Testis (tissue), 3 donors: ENCODE results near the gene LIMA1. TPM values are rescaled to one million over a fixed set of nuclear protein-coding genes. Genes with fewer than 3 reads are reported as not detected.

Experiments used
- DNase-seq: peaks from one replicate; pipeline ENCODE4 v3.0.0-alpha.2; 2019
- H3K27ac ChIP-seq, 2 donors: fragments of 200-600 bp; sonication (generic); one replicate each; pipeline ENCODE4 v1.5.1; 2019
- H3K27me3 ChIP-seq: fragments of 200-600 bp; sonication (generic); one replicate; pipeline ENCODE4 v1.5.1; 2019
- H3K36me3 ChIP-seq: fragments of 200-600 bp; sonication (generic); one replicate; pipeline ENCODE4 v1.5.1; 2017; ENCODE audit warnings: low read depth; ENCODE audit errors: missing control alignments
- H3K4me1 ChIP-seq: fragments of 200-600 bp; sonication (generic); one replicate; pipeline ENCODE4 v1.5.1; 2019
- H3K4me3 ChIP-seq, 2 donors: fragments of 200-600 bp; sonication (generic); one replicate each; pipeline ENCODE4 v1.5.1; 2017 to 2019
- H3K9me3 ChIP-seq: fragments of 200-600 bp; sonication (generic); one replicate; pipeline ENCODE4 v1.5.1; 2017
- POLR2A ChIP-seq: fragments of 450-650 bp; IDR thresholded peaks from one replicate; pipeline ENCODE4 v1.6.1; 2017; ENCODE audit warnings: antibody characterized with exemption, mild to moderate bottlenecking, moderate library complexity
- WGBS, 2 donors: methylation state at CpG; one replicate each; pipeline ENCODE4 v1.1.5; 2018; 5-methylcytosine and 5-hydroxymethylcytosine counted together
- intact Hi-C: fragments of 100-400 bp; cut with DNase I; formaldehyde crosslinking; loops from one replicate; pipeline ENCODE4 v1.15.1; 2023; ENCODE audit warnings: low total_unique reads
- polyA plus RNA-seq: library from polyadenylated mRNA; stranded (reverse); fragments of 350-450 nt; fragmentation: Illumina TruSeq; extraction: RNeasy Lipid Tissue Mini Kit (QIAGEN cat#74804); gene quantifications from one replicate; pipeline ENCODE4 v1.2.3, GENCODE V29; 2014; ENCODE audit warnings: low read depth, low replicate concordance; ENCODE audit not compliant: insufficient read depth
- total RNA-seq, 2 donors: library from RNA; depleted of rRNA; stranded (reverse); fragments of >200 nt; gene quantifications; one replicate each; pipeline ENCODE4 v1.2.3, GENCODE V29; 2016
- TF ChIP-seq, protein P1 (sequence below), 3 experiments: fragments of 450-650 bp in 2 of 3; fragments of 200-600 bp in 1 of 3; sonication (generic) in 1 of 3; IDR thresholded peaks; one replicate each; pipeline ENCODE4 v1.5.1; 2016 to 2019; ENCODE audit warnings: antibody characterized with exemption in 3 of 3, mild to moderate bottlenecking in 2 of 3, moderate library complexity in 1 of 3

Gene LIMA1
- total and polyA plus RNA-seq, 3 donors from 2014 or later = 37.8 to 42.8 (median 41.0) TPM

DNA sequence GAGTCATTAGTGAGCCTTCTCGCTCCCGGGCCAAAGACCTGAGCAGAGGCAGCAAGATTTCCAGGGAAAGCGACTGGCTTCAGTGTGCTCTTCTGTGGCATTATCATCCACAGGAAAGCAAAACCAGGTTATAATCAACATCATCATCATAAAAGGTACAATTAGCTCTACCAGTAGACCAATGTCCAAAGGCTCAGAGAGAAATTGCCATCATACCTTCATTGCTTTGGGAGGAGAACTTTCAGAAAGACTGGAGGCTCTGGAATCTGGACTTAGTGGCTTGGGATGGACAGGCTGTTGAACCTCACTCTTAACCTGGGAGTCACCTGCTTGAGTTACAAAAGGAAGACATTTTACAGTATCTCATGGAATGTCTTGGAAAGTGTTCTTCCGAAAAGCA lies 91.1 kb downstream of the LIMA1 start:
- no peak for TF ChIP-seq POLR2A
- TF ChIP-seq, protein P1, sequence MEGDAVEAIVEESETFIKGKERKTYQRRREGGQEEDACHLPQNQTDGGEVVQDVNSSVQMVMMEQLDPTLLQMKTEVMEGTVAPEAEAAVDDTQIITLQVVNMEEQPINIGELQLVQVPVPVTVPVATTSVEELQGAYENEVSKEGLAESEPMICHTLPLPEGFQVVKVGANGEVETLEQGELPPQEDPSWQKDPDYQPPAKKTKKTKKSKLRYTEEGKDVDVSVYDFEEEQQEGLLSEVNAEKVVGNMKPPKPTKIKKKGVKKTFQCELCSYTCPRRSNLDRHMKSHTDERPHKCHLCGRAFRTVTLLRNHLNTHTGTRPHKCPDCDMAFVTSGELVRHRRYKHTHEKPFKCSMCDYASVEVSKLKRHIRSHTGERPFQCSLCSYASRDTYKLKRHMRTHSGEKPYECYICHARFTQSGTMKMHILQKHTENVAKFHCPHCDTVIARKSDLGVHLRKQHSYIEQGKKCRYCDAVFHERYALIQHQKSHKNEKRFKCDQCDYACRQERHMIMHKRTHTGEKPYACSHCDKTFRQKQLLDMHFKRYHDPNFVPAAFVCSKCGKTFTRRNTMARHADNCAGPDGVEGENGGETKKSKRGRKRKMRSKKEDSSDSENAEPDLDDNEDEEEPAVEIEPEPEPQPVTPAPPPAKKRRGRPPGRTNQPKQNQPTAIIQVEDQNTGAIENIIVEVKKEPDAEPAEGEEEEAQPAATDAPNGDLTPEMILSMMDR (IDR thresholded peaks at IDR 0.05) = no peak
- 93 to 96% methylated on average over 4 of the region's 4 CpGs for WGBS, 2 donors
- H3K27ac ChIP-seq = no peak overlapping the region

DNA sequence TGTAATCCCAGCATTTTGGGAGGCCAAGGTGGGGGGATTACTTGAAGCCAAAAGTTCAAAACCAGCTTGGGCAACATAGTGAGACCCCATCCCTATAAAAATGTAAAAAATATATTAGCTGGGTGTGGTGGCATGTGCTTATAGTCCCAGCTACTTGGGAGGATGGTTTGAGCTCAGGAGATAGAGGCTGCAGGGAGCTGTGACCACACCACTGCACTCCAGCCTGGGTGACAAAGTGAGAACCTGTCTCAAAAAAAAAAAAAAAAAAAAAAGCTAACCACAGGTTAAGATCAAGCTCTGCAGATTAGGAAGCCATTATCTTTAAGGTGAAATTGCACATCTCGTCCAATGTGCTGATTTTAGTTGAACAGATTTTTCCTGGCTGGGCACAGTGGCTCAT lies 92.5 kb downstream of the LIMA1 start:
- TF ChIP-seq, protein P1 (IDR thresholded peaks at IDR 0.05) = no peak
- no peak for TF ChIP-seq POLR2A
- intact Hi-C loops = no loop called here
- 100% methylated on average over 1 of the region's 1 CpG for WGBS, 2 donors
- Histone ChIP-seq H3K4me3 (no peak overlapping the region), H3K9me3 (no peaks in the 10 kb centered on the region), H3K36me3 (no peaks in the 10 kb centered on the region), H3K27ac (no peak overlapping the region), H3K4me1 (peaks cover 8% of the 10 kb centered on the region), H3K27me3 (no peaks in the 10 kb centered on the region)
- DNase-seq = no peak

More for the DNA sequence above, 91.1 kb downstream of the LIMA1 start:
- Histone ChIP-seq H3K4me1 (peaks cover 6% of the 10 kb centered on the region), H3K9me3 (no peaks in the 10 kb centered on the region), H3K36me3 (no peaks in the 10 kb centered on the region), H3K27me3 (no peaks in the 10 kb centered on the region), H3K4me3 (no peak overlapping the region)
- no peak for DNase-seq
- intact Hi-C loops = no loop called here

DNA sequence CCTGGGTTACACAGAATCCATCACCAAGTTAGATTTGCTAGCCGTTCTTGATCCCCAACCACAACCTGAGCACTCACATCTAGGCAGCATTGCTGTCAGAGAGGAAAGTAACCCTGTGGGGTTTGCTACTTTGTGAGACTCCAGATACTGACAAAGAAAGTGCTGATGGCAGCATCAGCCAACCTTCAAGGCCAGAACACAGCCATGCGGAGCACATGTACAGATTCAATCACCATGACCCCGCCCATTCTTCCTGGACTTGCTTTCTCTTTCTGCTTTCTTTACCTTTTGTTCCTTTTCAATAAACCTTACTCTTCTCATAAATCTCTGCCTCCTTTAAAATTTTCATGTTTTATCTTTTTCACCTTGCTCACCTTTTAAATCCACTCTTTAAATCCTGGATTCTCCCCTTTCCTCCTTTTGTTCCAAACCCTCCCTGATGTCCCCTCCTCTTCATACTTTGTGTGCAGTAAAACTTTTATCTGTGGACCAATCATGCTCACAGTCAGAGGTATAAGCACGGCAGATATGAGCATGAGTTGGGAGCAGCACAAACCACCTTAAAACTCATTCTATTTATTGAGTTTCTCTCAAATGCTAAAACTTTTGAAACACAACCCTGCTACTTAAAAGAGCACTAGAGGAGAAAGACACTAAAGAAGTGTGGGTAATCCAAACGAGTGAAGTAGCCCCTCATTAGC lies 94.3 kb downstream of the LIMA1 start:
- Histone ChIP-seq H3K9me3 (no peaks in the 10 kb centered on the region), H3K27ac (no peak overlapping the region), H3K36me3 (no peaks in the 10 kb centered on the region), H3K27me3 (no peaks in the 10 kb centered on the region), H3K4me3 (no peak overlapping the region), H3K4me1 (peaks cover 8% of the 10 kb centered on the region)
- 60 to 69% methylated on average over 5 of the region's 5 CpGs for WGBS, 2 donors
- TF ChIP-seq, protein P1 (IDR thresholded peaks at IDR 0.05) = no peak
- intact Hi-C loops = no loop called here
- peak; percentile 77 for DNase-seq

DNA sequence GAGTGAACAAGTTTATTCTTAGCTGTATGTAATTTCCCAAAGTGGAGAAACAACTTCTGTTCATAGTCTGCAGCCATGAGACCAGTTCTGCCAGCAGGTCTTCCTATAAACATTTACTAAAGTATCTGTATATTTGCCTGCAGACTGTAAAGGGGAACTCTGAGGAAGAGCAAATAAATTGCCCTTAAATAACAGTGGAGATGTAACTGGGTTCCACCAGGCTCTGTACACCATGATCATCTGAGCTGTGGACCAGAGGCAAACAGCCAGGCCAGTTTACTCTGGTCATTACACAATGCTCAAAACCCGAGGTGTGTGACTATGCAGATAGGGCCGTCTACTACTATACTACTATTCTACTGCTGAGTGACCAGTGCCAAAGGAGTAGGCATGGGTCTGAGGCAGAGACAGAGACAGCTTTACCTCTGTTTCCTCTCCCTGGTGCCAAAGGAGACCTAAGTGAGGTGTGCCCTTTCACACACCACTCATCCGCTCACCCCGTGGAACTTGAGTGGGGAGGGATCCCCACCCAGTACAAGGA lies 95.0 kb downstream of the LIMA1 start:
- intact Hi-C loops = no loop called here
- H3K27me3 ChIP-seq = no peaks in the 10 kb centered on the region
- no peak for DNase-seq
- no peak overlapping the region for H3K4me3 ChIP-seq
- 67 to 69% methylated on average over 4 of the region's 4 CpGs for WGBS, 2 donors
- no peaks in the 10 kb centered on the region for H3K9me3 ChIP-seq
- peaks cover 8% of the 10 kb centered on the region for H3K4me1 ChIP-seq
- peak overlapping the region in 1 of 2 donors; percentile 16 for H3K27ac ChIP-seq
- no peaks in the 10 kb centered on the region for H3K36me3 ChIP-seq
- TF ChIP-seq, protein P1 (IDR thresholded peaks at IDR 0.05) = no peak
- no peak for TF ChIP-seq POLR2A
